RCC 7860 (cell line): ENCODE measurements around the gene CEACAM19.
"Not testable (repeated sequence)": the region's sequence is repeated elsewhere in the genome, so short reads cannot be mapped to it uniquely, and the experiment has no call there.

Experiments
- DNase-seq: peaks from one replicate; pipeline ENCODE4 v3.0.0-alpha.2; 2015; ENCODE audit warnings: low spot score
- FAIRE-seq: peaks from 2 replicates; lab custom pipeline; 2012; peaks lifted over from hg19 to GRCh38; lab: Jason Lieb, UNC

The CEACAM19 gene

GRCh38 chr19:44698492-44699201 is 27.4 kb downstream of the CEACAM19 start, which contains the start of gene CEACAM16:
CEACAM16 (plus strand) TSS chr19:44699151; CDS start chr19:44701457, 2,306 bp downstream.
- DNase-seq (no peak), FAIRE-seq (no peak)

- FAIRE-seq (no peak), DNase-seq (no peak)
Observed at GRCh38 chr19:44700547-44700946, 29.3 kb downstream of the CEACAM19 start.

- FAIRE-seq (no peak), DNase-seq (no peak)
Observed at GRCh38 chr19:44701228-44701627, 29.9 kb downstream of the CEACAM19 start.

GRCh38 chr19:44702551-44703176 is 31.4 kb downstream of the CEACAM19 start:
- FAIRE-seq (no peak), DNase-seq (no peak)

DNA sequence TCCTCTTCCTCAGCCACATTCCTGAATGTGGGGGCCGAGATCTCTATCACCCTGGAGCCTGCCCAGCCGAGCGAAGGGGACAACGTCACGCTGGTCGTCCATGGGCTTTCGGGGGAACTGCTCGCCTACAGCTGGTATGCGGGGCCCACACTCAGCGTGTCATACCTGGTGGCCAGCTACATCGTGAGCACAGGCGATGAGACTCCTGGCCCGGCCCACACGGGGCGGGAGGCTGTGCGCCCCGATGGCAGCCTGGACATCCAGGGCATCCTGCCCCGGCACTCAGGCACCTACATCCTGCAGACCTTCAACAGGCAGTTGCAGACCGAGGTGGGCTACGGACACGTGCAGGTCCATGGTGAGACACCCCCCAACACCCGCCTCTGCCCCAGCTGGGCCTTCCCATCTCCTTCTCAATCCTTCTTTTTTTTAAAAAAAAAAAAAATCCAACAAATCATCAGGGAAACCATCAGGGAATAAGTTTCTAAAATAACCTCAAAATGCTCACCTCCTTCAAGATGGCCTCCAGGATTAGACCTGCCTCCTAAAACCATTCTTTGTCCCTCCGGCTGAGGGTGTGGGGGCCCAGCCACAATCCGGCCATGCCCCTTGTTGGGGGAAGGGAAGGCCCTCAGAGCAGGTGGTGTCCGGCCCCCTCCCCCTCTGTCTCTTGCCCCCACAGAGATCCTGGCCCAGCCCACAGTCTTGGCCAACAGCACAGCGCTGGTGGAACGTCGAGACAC is 32.2 kb downstream of the CEACAM19 start:
- FAIRE-seq = no peak
- DNase-seq = no peak

DNA sequence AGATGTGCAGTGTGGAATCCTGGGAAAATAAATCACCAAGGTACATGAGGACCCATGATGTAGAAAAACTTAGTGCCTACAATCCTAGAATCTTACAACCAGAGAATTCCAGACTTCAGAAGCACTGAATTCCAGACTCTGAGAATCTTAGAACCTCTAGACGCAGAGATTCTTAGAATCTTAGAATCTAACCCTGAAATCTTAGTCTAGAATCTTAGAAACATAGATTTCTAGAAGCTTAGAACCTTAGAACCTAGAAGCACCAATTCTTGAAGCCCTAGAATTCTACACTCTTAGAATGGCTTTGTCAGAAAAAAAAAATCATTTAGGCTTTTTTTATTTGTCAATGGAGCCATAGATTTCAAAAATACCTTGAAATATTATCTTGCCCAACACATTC is 33.7 kb downstream of the CEACAM19 start:
- no peak for FAIRE-seq

GRCh38 chr19:44705502-44706010 is 34.3 kb downstream of the CEACAM19 start:
- no peak for FAIRE-seq
- DNase-seq = no peak

More for the DNA sequence above, 33.7 kb downstream of the CEACAM19 start:
- DNase-seq = no peak

DNA sequence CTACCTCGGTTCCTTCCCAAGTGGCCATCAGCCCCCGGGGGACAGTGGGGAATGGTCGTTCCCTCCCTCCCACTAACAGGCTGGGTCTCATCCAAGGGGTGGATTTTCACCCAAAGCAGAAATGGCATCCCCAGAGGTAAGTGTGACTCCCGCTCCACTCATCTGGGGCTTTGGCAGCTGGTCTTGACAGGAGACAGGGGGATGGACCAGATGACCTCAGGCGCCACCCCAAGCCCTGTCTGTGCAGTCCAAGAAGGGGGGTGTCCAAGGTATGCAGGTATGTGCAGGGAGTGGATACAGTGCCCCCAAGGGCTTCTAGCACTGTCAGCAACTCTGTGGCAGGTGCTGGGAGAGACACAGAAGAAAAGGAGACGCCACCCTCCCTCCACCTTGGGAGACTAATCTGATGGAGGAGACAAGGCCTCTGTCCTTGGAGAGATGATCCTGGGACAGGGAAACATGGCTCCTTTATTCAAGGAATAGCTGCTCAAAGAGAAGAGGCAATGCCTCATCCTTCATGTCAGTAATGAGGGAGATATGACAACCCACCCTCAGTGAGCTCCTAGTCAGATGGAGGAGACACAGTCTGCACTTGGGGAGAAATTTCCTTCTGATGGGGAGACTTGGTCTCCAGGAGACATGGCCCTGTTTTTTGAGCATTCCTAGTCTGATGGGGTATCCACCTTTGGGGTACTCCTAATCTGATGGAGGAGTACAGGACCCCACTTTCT is 35.4 kb downstream of the CEACAM19 start:
- FAIRE-seq (no peak), DNase-seq (no peak)

- DNase-seq (no peak), FAIRE-seq (no peak)
Observed at GRCh38 chr19:44707794-44708193, 36.5 kb downstream of the CEACAM19 start.

GRCh38 chr19:44708940-44709339 is 37.7 kb downstream of the CEACAM19 start:
- DNase-seq (no peak), FAIRE-seq (no peak)

DNA sequence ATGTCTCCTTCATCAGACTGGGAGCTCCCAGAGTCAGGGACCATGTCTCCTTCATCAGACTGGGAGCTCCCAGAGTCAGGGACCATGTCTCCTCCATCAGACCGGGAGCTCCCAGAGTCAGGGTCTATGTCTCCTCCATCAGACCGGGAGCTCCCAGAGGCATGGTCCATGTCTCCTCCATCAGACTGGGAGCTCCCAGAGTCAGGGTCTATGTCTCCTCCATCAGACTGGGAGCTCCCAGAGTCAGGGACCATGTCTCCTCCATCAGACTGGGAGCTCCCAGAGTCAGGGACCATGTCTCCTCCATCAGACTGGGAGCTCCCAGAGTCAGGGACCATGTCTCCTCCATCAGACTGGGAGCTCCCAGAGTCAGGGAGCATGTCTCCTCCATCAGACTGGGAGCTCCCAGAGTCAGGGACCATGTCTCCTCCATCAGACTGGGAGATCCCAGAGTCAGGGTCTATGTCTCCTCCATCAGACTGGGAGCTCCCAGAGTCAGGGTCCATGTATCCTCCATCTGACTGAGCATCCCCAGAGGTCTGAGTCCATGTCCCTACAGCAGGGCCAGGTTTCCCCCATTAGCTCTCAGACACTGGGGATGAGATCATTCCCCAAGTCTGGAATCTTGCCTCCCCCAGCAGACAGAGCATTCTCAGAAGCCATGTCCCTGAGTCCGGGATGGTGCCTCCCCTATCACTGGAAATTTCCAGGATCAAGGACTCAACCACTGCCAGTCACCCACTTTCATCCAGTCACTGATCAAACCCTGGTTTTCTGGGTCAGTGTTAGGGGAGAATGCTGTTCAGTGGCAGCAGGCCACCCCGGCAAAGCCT is 38.4 kb downstream of the CEACAM19 start:
- FAIRE-seq, DNase-seq: not testable (repeated sequence)

GRCh38 chr19:44710483-44710882 is 39.2 kb downstream of the CEACAM19 start:
- FAIRE-seq (no peak), DNase-seq (no peak)

GRCh38 chr19:44712864-44713515 is 41.7 kb downstream of the CEACAM19 start:
- DNase-seq (no peak), FAIRE-seq (no peak)

DNA sequence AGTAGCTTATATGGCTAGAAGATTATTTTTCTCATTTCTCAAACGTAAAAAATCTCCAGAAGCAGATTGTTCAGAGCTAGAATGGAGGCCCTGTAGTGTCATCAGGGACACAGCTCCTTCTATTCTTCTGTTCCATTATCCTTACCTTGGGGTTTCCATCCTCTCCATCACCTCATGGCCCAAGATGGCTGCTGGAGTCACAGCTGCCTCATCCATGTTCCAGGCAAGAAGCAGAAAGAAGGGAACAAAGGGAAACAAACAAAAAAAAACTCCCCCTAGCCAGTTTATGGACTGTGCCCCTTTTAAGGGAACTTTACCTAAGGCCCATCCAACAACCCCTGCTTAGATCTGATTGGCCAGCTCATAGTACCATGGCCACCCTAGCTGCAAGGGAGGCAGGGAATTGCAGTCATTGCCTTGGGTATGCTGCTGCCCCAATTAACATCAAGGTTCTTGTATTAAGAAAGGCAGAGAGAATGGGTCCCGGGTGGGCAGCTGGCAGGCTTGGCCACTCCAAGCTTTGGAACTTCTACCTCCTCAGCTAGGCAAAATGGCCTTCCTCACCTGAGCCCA is 43.4 kb downstream of the CEACAM19 start:
- no peak for DNase-seq
- no peak for FAIRE-seq

GRCh38 chr19:44717603-44718002 is 46.3 kb downstream of the CEACAM19 start:
- no peak for DNase-seq

GRCh38 chr19:44718441-44719261 is 47.4 kb downstream of the CEACAM19 start:
- peak; percentile 11 for FAIRE-seq

More at GRCh38 chr19:44717603-44718002, 46.3 kb downstream of the CEACAM19 start:
- no peak for FAIRE-seq

DNA sequence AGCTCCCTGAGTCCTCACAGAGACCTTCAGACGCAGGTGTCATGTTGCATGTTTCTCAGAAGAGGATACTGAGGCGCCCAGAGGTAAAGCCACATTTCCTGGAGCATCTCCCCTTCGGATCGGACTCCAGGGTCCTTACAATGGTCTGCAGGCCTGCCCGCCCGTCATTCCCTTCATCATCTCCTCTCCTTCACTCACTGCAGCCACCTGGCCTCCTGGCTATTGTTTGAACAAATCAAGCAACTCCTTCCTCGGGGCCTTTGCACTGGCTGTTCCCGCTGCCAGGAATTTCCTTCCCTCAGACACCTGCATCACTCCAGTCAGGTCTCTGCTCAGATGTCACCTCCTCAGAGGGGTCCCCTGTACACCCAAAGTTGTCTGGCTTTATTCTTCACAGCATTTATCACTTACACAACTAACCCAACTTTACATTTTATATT is 48.0 kb downstream of the CEACAM19 start:
- FAIRE-seq = no peak
- DNase-seq = no peak

More at GRCh38 chr19:44718441-44719261, 47.4 kb downstream of the CEACAM19 start:
- peak; percentile 32 for DNase-seq

DNA sequence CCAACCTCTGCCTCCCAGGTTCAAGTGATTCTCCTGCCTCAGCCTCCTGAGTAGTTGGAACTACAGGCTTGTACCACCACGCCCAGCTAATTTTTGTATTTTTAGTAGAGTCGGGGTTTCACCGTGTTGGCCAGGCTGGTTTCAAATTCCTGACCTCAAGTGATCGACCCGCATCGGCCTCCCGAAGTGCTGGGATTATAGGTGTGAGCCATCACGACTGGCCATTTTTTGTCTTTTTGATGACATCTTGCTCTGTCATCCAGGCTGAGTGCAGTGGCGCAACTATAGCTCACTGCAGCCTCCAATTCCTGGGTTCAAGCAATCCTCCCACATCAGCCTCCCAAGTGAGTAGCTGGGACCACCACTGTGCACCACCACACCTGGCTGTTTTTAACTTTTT is 49.1 kb downstream of the CEACAM19 start:
- not testable (repeated sequence) for FAIRE-seq, DNase-seq
